Sigmoid colon (tissue), 4 donors: Measurements from ENCODE around the gene KRT72.

ENCODE experiments used
- CTCF ChIP-seq, 4 experiments: fragments of 450-650 bp in 3 of 4; fragments of 200-600 bp in 1 of 4; IDR thresholded peaks; one replicate each; pipeline ENCODE4 v1.5.1; 2016 to 2019; ENCODE audit warnings: antibody characterized with exemption in 4 of 4, mild to moderate bottlenecking in 3 of 4, moderate library complexity in 2 of 4
- POLR2A ChIP-seq, 2 donors: fragments of 450-650 bp; IDR thresholded peaks; one replicate each; pipeline ENCODE4 v1.6.1; 2016; ENCODE audit warnings: antibody characterized with exemption in 2 of 2, mild to moderate bottlenecking in 2 of 2, moderate library complexity in 2 of 2
- POLR2AphosphoS5 ChIP-seq, 4 donors: sonication (generic); formaldehyde crosslinking; IDR thresholded peaks; one replicate each; pipeline ENCODE4 v1.6.1; 2017; ENCODE audit warnings: antibody characterized with exemption in 4 of 4

- no peak for TF ChIP-seq CTCF (IDR thresholded peaks at IDR 0.05)
- no peak for TF ChIP-seq POLR2A (IDR thresholded peaks at IDR 0.05)
- no peak for TF ChIP-seq POLR2AphosphoS5 (IDR thresholded peaks at IDR 0.05)
These were observed 40.2 kb upstream of the KRT72 start for GRCh38 chr12:52641468-52641867.
